NCI-H526 treated with DMSO at 0.1 percent for 48 hours (cell line): ENCODE data around the gene FBXO21.

ENCODE experiments used
- DNase-seq: peaks from one replicate; lab custom pipeline; 2025; lab: John Stamatoyannopoulos, UW

Gene FBXO21

DNA sequence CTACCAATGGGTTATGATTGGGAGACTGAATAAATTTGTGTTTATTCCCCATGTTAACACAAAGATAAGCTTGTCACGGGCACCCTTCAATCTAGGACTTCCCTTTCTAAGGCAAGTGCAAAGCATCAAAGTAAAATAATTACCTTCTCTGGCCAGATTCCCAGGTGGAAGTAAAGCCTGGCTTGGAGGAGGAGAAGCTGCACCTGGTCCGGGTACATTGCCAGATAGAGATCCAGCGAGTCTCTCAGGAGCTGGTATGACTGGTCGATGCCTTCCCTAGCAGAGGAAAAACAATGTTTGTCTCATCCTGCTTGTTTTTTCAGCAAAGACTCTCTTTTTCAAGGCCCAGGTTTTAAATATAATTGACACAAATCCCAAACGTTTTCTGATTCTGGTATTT, 24.9 kb downstream of the FBXO21 start:
- DNase-seq, result no peak

DNA sequence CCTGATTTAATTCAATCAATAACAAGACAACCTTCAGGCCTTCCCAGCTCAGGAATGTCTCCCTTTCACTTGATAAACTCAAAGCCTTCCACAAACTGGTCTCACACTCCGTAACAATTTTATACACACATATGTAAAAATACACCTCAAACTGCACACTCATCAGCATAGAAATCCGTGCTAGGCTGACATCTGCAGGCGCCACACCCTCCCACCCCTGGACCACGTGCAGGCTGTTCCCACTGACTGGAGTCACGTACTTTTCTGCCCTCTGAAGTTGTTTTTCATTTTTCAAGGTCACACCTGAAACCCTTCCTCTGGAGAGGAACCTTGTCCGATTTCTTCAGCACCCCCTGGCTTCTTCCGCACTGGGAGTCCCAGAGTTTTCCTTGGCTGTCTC, 27.6 kb downstream of the FBXO21 start:
- DNase-seq, result no peak

DNA sequence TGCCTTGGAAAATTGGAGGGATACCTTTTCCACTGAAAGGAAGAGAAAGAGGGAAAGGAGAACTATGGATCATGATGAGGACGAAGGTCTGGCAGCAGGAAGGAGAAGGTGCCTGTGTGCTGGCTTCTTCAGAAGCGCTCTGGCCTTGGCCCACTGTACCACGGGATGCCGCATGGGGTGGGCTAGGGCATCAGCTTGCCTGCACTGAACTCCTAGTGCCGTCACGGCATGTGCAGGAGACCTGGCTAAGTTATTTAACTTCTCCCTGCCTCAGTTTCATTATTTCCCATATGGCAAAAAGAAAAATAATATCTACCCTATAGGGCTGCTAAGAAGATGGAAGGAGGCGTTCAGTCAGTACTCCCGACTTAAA, 28.1 kb downstream of the FBXO21 start:
- no peak for DNase-seq

DNA sequence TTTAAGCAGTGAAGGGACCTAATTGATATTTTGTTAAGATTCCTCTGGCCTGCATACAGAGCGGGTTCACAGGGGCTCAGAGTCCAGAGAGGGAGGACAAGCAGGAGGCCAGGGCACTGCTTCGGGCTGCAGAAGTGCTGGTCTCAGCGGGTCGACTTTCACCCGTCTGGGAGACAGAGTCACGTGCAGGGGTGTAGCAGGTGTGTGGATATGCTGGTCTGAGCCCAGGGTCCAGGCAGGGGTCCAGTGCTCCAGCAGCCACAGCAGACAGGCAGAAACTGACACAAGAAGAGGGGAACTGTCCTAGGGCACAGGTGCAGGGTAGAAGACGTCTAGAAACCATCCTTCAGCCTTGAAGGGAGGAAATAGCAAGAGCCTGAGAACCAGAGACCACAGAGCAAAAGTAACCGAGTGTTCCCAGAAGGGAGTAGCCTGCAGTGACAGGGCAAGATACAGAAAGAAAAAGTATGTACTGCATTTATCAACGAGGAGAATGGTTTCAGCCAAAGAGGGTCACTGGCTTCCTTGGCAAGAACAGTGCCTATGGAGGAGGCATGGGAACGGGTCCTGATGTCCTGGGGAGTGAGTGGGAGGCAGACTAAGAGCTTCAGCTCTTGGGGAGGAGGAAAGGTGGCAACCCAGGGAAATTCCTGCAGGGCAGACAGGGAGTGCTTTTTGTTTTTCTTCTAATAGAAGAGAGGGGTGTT, 28.7 kb downstream of the FBXO21 start:
- no peak for DNase-seq

DNA sequence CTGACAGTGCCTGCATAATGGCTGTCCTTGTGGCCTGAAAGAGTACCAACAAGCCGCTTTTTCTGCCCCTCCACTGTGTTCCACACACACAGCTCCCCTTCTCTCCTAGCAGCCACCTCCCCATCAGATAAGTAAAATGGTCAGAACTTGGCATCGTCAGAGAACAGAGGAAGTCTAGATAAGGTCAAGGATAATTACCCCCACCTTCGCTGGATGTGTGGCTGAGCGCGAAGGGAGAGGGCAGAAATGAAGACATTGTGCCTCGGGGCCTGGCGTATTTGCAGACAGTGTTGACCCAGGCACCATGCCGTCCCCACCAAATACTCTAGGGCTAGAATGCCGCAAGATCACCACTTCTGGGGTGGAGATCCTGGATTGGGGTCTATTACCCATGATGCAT, 30.6 kb downstream of the FBXO21 start:
- no peak for DNase-seq

DNA sequence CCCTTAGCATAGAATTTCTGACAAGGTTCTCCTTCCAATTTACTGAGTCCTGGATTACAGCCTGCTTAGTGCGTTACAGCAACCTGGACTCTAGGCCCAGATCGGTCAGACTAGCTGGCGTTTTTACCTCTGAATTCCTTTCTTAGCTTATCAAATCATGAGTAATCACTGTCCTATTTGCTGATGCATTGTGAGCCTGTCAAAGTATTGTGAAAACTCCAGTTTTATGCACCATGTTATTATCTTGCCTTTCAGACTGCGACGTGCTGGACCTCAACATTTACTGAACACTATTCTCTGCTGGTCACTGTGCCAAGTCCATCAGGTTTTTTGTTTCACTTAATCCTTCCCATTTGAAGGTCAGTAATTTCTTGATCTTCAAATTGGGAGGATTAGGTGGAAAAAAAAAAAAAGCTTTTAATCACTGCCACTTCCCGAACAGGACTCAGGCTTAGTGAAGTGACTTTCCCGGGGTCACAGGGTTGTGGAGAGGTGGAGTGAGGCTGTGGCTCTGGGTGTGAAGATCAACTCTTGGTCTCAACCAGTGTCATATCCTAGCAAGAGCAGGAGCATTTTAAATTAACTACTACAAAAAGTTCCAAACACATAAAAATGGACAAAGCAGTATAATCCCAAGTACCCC, 31.2 kb downstream of the FBXO21 start:
- no peak for DNase-seq

DNA sequence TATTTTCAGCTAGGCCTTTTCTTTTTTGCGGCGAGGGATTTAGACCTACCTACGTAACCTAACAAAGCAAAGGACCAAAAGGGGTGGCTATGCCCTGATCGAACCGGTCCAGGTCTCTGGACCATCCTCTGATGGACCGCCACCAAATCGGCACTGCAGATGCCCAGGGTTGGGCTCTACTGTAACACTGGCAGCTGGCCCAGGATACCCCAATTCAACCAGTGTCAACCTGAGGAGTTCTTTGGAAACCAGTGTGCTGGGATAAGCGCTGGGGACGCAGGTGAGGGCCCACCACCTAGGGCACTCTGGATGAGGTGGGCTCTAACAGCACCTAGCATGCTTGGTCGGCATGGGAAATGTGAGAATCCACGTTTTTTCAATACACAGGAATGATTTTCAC, 32.2 kb downstream of the FBXO21 start:
- DNase-seq, result no peak

DNA sequence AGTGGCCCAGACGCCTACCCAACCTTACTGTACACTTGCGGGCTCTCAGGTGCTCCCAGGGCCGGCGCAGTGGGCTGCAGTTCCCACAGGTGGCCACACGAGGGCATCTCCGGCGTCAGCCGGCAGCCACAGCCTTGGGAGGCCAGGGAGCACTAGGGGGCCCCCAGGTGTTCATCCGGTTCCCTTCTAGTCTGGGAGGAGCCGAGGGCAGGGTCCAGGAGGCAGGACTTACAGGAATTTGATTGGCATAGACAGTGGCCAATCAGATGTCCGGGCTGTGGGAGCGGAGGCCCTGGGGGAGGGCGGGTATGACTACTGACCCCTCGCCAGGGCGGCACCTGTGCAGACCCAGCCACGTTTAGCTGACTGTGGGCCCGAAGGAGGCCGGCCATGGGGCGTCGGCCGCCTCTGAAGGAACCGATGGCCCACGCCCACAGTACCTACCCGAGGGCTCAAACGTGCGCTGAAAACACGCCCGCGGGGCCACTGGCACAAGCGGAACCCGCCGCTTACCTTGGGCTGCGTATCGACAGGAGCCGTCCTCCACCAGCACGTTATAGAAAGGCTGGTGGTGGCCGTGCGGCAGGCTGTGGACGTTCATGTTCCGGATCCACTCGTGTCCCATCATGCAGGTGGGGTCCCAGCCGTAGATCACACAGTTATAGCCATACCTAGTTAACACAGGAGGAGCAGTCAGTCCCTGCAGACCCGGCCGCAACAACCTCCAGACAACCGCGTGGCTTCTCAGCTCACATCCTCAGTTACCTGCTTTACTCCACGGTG, 34.8 kb downstream of the FBXO21 start:
- peak; percentile 53 for DNase-seq

DNA sequence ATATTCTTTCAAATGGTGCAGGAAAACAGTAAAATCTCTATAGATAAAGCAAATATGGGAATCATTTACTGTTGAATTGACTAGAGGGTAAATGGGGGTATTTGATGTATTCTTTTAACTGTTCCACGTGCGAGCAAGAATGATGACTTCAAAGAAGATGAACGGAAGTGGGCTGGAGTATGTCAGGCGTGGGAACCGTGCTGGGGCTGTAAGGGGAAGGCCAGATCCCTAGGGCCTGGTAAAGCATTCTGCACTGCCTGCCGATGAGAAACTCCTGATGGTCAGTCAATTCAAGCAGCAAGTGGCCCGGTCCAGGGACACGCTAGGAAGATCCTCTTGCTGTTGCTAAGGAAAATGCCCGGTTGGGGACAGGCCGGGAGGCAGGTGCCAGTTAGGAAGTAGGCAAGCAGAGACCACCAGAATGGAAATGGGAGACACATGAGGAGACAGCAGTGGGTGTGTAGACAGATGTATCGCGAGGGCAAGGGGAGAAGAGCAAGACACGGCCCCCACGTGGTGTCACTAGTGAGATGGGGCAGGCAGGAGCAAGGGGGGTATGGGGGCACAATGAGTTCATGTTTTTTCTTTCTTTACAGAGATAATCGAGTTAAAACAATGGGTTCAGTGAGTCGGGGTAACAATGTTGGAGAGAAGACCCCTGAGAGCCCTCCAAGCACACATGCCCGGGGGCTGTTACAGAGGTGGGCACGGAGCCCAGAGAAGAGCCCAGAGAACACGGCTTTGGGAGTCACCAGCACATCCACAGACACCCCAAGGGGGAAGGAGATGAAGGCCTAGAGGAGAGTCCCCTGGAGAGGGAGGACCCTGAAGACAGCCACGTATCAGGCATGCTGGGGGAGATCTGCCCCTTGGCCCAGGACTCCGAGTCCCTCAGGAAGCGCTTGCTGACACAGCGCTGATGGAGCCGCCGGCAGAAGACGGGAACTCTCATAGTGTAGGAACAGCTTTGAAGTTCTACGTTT, 37.2 kb downstream of the FBXO21 start:
- no peak for DNase-seq

DNA sequence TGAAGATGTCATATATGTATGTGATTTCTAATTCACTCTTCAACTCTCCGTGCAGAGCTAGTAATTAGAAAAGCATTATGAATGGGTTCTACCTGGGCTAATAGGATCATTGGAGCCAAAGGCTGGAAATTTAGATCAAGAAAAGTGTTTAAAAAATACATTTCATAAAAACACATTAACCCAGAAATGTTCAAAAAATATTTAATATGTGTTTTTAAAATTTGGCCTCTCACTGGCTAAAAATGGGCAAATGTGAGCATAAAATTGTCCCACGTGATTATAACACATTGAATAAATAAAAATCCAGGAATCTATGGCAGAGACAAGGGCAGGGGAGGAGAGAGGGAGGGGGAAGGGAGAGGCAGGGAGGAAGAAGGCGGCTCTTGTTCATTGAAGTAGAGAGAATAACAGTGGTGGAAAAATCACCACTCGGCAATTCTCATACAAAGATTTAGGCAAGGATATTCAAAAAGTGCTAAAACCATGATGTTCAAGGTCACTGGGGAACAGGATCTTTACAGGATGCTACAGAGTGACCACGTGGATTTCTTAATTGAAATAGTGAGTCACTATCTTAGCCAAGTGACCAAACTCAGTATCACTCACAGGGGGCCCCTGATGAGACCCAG, 38.8 kb downstream of the FBXO21 start:
- DNase-seq, result no peak

DNA sequence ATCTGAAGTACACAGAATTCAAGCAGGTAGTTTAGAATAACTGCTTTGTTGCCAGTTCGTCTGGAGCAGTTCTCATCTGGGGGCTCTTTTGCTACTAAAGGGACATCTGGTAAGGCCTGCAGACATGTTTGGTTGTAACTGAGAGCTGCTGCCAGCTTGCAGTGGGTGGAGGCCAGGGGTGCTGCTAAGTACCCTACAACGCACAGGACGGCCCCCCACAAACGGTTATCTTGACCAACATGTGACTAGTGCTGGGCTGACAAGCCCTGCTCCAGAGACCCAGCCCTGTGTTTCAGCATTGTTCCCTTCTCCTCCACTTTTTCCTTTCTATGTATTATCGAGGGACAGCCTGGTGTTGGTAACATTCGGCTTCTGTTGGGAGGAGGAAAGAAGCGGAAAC, 40.8 kb downstream of the FBXO21 start:
- DNase-seq, result no peak

DNA sequence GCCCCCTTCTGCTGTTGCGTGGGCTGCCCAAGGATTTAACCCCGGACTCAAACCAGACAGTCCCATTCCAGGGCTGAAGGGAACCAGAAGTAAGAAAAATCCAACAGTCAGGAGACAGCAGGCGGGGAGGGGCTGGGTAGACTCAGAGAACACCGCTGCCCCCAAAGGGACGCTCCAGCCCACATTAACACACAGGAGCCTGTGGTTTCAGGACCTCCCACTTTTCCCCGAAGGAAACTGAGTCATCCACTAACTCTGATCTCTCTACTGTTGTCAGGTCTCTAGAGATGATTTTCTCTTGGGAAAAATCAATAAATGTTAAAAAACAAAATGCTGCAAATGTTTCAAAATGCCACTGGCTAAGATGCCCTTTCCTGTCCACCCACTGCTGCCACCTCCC, 41.6 kb downstream of the FBXO21 start:
- DNase-seq, result no peak

DNA sequence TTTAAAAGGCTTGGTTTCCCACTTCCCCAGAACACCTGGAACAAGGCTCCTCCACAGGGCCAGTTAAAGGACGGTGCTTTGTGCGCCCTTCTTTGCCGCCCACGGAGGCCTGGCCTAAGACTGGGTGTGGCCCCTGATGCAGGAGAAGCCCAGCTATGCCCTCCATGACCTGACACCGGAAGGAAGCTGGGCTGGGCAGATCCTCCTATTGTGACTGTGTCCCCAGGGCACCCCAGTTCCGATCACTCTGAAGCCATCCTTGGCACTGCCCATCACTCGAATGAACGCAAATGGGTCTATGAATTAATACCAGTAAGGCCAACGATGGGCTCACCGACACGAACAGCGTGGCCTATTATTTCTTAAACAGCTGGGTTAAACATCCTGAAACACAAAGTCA, 42.6 kb downstream of the FBXO21 start:
- DNase-seq, result no peak

DNA sequence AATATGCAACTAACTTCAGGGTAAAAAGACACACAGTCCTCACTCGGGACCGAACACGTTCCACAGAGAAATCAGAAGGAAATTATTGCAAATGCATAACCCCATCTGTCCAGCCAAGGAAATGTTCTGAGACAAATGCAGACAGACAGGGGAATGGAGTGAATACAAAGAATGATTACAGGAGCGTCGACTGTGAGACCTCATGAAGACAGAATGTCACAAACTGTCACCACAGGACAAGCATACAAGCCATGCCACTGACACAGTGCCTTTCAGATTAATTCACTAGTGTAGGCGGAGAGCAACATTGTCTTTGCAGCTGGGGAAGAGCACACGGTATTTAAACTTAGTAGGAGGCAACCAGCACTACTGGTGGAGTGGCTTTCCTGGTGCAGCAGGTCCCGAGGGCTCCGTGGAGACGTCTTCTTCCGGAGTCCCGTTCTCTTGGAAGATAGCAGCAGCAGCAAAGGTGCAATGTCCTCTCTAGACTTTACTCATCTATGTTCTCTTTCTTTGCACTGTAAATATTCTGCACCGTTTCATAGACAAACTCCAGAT, 44.6 kb downstream of the FBXO21 start:
- no peak for DNase-seq

DNA sequence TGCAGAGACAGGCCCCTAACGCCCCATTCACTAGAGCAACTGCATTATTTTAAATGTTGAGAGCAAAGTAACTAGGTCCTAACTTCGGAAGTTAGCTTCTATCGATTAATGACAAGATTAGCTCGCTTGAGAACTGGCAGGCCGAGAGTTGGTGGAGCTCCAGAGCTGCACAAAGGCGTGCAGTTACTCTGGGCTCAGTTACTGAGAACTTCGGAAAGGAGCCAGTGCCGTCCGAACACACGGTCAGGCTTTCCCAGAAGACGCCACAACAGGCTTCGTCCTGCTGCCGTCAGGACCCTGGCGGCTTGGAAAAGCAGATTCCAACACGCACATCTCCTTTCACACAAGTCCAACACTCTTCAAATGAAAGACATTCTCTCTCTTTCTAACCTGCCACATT, 45.7 kb downstream of the FBXO21 start:
- no peak for DNase-seq

DNA sequence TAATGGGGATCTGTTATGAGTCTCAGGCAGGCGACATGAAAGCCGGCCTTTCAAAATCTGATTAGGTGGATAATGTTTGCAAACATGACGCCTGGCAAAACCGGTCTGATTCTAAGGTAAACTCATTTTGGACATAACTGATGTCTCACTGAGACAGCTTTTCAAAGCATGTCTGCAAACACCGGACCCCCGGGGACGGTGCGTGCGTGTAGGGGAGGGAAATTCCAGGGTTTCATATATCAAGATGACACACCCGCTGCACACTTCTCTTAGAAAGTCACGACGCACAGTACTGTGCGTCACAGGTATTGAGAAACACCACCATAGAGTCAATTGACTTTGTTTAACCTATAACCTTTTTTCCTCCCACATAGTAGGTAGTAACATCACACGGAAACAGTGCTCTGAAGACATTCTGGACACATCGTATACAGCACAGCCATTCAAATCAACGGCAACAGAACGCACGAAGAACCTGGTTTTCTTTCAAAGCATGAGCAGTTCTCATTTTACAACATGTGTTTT, 47.2 kb downstream of the FBXO21 start:
- DNase-seq, result no peak

DNA sequence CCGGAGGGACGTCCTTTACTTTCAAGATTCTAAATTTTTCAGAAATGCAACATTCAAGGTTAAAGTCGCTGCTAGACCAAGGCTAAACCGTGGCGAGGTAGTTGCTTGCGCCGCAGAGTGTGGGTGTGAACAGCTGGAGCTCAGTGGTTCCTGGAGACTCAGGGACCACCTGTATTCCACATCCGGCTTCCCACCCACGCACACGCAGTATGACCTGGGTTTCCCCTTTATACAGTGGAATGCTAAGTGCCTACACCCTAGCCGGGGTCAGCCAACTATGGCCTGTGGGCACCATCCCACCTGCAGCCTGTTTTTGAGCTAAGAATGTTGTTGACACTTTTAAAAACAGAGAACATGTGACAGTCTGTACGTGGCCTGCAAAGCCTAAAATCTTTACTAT, 48.2 kb downstream of the FBXO21 start:
- no peak for DNase-seq

DNA sequence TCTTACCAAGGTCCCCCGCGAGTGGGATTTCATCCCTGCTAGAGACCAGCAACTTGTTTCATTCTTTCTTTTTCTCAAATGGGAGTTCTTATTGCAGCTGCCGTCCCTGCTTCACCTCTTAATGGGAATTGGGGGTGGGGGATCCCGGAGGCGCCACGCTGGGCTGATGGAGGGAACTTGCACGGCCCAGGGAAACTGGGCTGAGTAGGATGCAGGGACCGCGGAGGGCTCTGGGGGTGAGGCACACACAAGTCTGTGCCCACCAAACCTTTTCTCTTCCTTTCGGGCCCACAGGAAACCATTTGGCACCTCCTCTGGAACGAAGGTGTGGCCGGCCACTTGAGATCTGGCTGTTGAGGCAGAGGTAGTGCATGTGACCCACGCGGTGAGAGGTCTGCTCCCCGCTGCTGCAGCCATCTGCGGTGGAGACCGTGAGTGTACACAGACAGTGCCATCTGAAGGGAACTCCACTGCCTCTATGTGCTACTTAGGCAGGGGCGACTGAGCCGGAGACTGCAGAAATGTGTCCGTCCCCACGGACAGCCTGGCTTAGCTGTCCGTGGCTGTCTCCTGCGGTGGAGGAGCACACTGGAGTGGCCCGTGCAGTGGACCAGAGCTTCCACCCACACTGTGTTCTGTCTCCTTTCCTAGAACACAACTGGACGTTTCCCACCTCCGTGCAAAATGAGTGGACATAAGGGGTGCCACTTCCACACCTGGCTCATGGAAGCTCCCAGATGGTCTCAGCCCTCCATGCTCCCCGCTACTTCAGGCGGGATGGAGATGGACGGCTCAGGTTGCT, 49.0 kb downstream of the FBXO21 start:
- DNase-seq, result no peak

DNA sequence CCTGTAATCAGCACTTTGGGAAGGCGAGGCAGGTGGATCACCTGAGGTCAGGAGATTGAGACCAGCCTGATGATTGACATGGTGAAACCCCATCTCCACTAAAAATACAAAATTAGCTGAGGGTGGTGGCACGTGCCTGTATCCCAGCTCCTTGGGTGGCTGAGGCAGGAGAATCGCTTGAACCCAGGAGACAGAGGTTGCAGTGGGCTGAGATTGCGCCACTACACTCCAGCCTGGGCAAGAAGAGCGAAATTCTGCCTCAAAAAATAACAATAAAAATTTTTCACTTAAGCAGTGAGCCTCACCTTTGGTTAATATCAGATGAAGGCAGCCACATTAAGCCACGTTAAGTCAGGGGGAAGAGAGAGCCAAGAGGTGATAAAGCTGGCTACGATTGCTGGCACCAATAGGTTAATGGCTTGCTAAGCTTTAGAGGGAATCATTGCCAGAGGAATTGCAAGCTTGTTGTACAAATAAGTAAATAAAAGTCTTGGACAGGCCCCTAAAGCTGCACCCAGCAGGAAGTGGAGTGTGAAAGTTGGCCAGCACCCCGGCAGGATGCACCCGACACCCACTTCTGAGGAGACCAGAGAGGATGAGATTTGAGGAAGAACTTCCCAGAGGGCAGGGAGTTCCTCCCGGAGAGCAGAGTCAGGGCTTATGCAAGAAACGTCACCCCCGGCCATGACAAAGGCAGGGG, 49.7 kb downstream of the FBXO21 start:
- DNase-seq, result no peak
